CD4-positive, alpha-beta T cell (primary cell): ENCODE measurements around the gene ZNF681. TPM values are rescaled to one million over a fixed set of nuclear protein-coding genes. Genes with fewer than 3 reads are reported as not detected.
"Not testable (repeated sequence)": the region's sequence is repeated elsewhere in the genome, so short reads cannot be mapped to it uniquely, and the experiment has no call there.

Source experiments
- ATAC-seq: fragments of 200-7000 bp; cut with Tn5 transposase; one replicate; pipeline ENCODE4 v1.10.0; 2022; ENCODE audit warnings: mild to moderate bottlenecking; ENCODE audit not compliant: poor library complexity
- CTCF ChIA-PET: fragments of 350-600 bp; sonication (Branson Sonifier 250); formaldehyde crosslinking; loops from one replicate; lab custom pipeline; 2021; ENCODE audit warnings: antibody characterized with exemption, inconsistent platforms; lab: Charles Lee
- POLR2A ChIA-PET: fragments of 350-600 bp; sonication (Branson Sonifier 250); formaldehyde crosslinking; loops from one replicate; lab custom pipeline; 2021; ENCODE audit warnings: antibody characterized with exemption, inconsistent platforms; lab: Charles Lee
- DNase-seq, 14 experiments: peaks; one replicate each; pipeline ENCODE4 v3.0.0-alpha.2; 2013 to 2020; ENCODE audit warnings: mixed read lengths in 2 of 14
- H3K27ac ChIP-seq, 2 donors: one replicate each; pipeline versions ENCODE4 v1.5.1 to v1.7.0; 2013; ENCODE audit warnings: low read length in 2 of 2, low read depth in 1 of 2, mild to moderate bottlenecking in 1 of 2
- H3K27me3 ChIP-seq, 2 experiments: 1 replicate in 1 of 2; 2 replicates in 1 of 2; pipeline versions ENCODE4 v1.6.1 to v1.7.0; 2013; ENCODE audit warnings: low read length in 2 of 2, control low read depth in 1 of 2, mild to moderate bottlenecking in 1 of 2, moderate library complexity in 1 of 2; ENCODE audit not compliant: insufficient read depth in 2 of 2, control insufficient read depth in 1 of 2
- H3K36me3 ChIP-seq: one replicate; pipeline ENCODE4 v1.6.1; 2013; ENCODE audit warnings: low read length, control low read depth; ENCODE audit not compliant: insufficient read depth
- H3K4me1 ChIP-seq: one replicate; pipeline ENCODE4 v1.6.1; 2013; ENCODE audit warnings: low read length, control low read depth; ENCODE audit not compliant: insufficient read depth
- H3K4me3 ChIP-seq: one replicate; pipeline ENCODE4 v1.5.1; 2013; ENCODE audit warnings: mild to moderate bottlenecking, low read length, moderate library complexity
- H3K9me3 ChIP-seq, 2 experiments: 1 replicate in 1 of 2; 2 replicates in 1 of 2; pipeline versions ENCODE4 v1.6.1 to v1.7.0; 2013; ENCODE audit warnings: low read length in 2 of 2, mild to moderate bottlenecking in 2 of 2, control low read depth in 1 of 2, moderate library complexity in 1 of 2; ENCODE audit not compliant: control insufficient read depth in 1 of 2, insufficient read depth in 1 of 2
- H3K27ac Mint-ChIP-seq: one replicate; pipeline ENCODE4 v1.8.0; 2020; ENCODE audit warnings: mixed read lengths
- H3K27me3 Mint-ChIP-seq: one replicate; pipeline ENCODE4 v1.8.0; 2021; ENCODE audit warnings: mixed read lengths
- H3K36me3 Mint-ChIP-seq: one replicate; pipeline ENCODE4 v1.8.0; 2021; ENCODE audit warnings: low read depth, mixed read lengths
- H3K4me1 Mint-ChIP-seq: one replicate; pipeline ENCODE4 v1.8.0; 2021; ENCODE audit warnings: low read depth, mixed read lengths
- H3K4me3 Mint-ChIP-seq: one replicate; pipeline ENCODE4 v1.8.0; 2020; ENCODE audit warnings: mild to moderate bottlenecking, mixed read lengths
- H3K9me3 Mint-ChIP-seq: one replicate; pipeline ENCODE4 v1.8.0; 2020; ENCODE audit warnings: mixed read lengths
- intact Hi-C, 2 experiments: fragments of 100-400 bp; cut with DNase I in 1 of 2; cut with micrococcal nuclease in 1 of 2; formaldehyde crosslinking; loops; one replicate each; pipeline versions ENCODE4 v1.15.1 to v1.9.0; 2023 to 2025; cut with DNase I, micrococcal nuclease
- total RNA-seq, 174 experiments: library from RNA in 2 of 174; stranded (reverse) in 2 of 174; gene quantifications; one replicate each; pipeline ENCODE4 v1.2.3 and lab custom pipeline; 2021 to 2026
- TF ChIP-seq, protein P1 (sequence below): fragments of 200-600 bp; IDR thresholded peaks from one replicate; pipeline ENCODE4 v1.8.0; 2022; ENCODE audit warnings: antibody characterized with exemption, mild to moderate bottlenecking

Gene ZNF681
- total RNA-seq, 2 experiments from 2014 or later = 1.6 to 2.6 TPM

DNA sequence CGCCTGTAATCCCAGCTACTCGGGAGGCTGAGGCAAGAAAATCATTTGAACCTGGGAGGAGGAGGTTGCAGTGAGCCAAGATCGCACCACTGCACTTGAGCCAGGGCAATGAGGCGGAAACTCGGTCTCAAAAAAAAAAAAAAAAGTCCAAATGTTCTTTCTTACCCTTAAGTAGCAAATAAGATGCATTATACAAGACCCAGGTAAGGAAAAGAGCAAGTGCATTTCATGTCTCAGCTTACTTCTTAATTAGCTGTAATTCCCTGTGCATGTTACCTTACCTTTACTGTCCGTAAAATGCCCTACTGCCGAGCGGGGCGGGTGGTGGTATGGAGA, 3.8 kb upstream of the ZNF681 start:
- TF ChIP-seq, protein P1, sequence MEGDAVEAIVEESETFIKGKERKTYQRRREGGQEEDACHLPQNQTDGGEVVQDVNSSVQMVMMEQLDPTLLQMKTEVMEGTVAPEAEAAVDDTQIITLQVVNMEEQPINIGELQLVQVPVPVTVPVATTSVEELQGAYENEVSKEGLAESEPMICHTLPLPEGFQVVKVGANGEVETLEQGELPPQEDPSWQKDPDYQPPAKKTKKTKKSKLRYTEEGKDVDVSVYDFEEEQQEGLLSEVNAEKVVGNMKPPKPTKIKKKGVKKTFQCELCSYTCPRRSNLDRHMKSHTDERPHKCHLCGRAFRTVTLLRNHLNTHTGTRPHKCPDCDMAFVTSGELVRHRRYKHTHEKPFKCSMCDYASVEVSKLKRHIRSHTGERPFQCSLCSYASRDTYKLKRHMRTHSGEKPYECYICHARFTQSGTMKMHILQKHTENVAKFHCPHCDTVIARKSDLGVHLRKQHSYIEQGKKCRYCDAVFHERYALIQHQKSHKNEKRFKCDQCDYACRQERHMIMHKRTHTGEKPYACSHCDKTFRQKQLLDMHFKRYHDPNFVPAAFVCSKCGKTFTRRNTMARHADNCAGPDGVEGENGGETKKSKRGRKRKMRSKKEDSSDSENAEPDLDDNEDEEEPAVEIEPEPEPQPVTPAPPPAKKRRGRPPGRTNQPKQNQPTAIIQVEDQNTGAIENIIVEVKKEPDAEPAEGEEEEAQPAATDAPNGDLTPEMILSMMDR = no peak
- POLR2A ChIA-PET = interaction anchor here (1.1 to 2.4 kb wide), 6 partner anchors 37 to 513 kb away, joined by 3 to 18 read pairs (median 6); partner anchors contain the start of genes ZNF675, ZNF724 and ZNF91
- Histone ChIP-seq H3K9me3 (peaks cover 0 to 4% of the 10 kb centered on the region in 2 experiments), H3K27ac (no peak overlapping the region), H3K27me3 (no peaks in the 10 kb centered on the region), H3K4me1 (peaks cover 30% of the 10 kb centered on the region), H3K4me3 (peak overlapping the region; percentile 79), H3K36me3 (no peaks in the 10 kb centered on the region)
- Mint-ChIP-seq H3K27ac (peak overlapping the region; percentile 84), H3K27me3 (no peaks in the 10 kb centered on the region), H3K4me1 (peaks cover 56% of the 10 kb centered on the region), H3K9me3 (no peaks in the 10 kb centered on the region), H3K36me3 (peaks cover 33% of the 10 kb centered on the region), H3K4me3 (peak overlapping the region; percentile 94)
- CTCF ChIA-PET = interaction anchor here (1.2 kb wide), 1 partner anchor 37 kb away, joined by 5 read pairs; no protein-coding TSS in a partner anchor
- ATAC-seq (no peak), DNase-seq (no peak)
- intact Hi-C loops = loop anchor here in 1 of 2 experiments (5.0 to 10.0 kb wide), 6 partner anchors 55 to 1128 kb away; partner anchors contain the start of genes ZNF492, ZNF724, ZNF726 and ZNF91

DNA sequence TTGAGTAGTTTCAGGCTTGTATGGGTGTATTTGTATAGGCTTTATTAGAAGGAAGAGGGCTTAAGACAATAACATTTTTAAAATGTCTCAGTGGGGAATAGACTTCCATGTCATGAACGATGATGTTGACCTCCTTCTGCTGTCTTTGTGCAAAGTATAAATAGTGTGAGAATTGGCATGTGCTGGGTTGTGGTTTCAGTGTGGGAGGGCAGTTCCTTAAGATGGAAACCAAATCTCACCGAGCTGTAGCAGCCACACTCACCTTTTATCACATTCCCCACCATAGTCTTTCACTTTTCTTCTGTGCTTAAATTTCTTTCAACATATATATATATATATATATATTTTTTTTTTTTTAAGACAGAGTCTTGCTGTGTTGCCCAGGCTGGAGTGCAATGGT, 1.6 kb upstream of the ZNF681 start:
- CTCF ChIA-PET = not testable (repeated sequence)

GRCh38 chr19:23743633-23744232, 15.0 kb downstream of the ZNF681 start:
- POLR2A ChIA-PET = interaction anchor here (0.6 kb wide), 1 partner anchor 15 kb away, joined by 3 read pairs; the partner anchor contains the start of gene ZNF681
- Histone ChIP-seq H3K9me3 (peaks cover 27 to 84% of the 10 kb centered on the region in 2 experiments), H3K36me3 (peaks cover 21% of the 10 kb centered on the region)
- H3K4me3 Mint-ChIP-seq, ATAC-seq, H3K9me3 Mint-ChIP-seq, DNase-seq, CTCF ChIA-PET, intact Hi-C loops, H3K27me3 Mint-ChIP-seq, H3K27me3 ChIP-seq, H3K4me1 Mint-ChIP-seq, H3K4me1 ChIP-seq, H3K27ac ChIP-seq, H3K27ac Mint-ChIP-seq, H3K4me3 ChIP-seq: not testable (repeated sequence)
- peaks cover 69% of the 10 kb centered on the region for H3K36me3 Mint-ChIP-seq

More for the DNA sequence above, 1.6 kb upstream of the ZNF681 start:
- intact Hi-C loops = loop anchor here in 1 of 2 experiments (5.0 to 10.0 kb wide), 6 partner anchors 57 to 1126 kb away; partner anchors contain the start of genes ZNF492, ZNF724, ZNF726 and ZNF91
- DNase-seq = peak in 1 of 14 experiments; percentile 28
- POLR2A ChIA-PET = interaction anchor here (1.5 kb wide), 1 partner anchor 73 kb away, joined by 4 read pairs; the partner anchor contains the start of gene ZNF675
- H3K27ac ChIP-seq, H3K36me3 ChIP-seq, H3K9me3 ChIP-seq, H3K27me3 ChIP-seq, H3K4me3 ChIP-seq, H3K9me3 Mint-ChIP-seq, H3K27me3 Mint-ChIP-seq, ATAC-seq: not testable (repeated sequence)
- Mint-ChIP-seq H3K27ac (peak overlapping the region; percentile 98), H3K4me1 (peaks cover 51% of the 10 kb centered on the region), H3K36me3 (peaks cover 32% of the 10 kb centered on the region), H3K4me3 (peak overlapping the region; percentile 98)
- peaks cover 30% of the 10 kb centered on the region for H3K4me1 ChIP-seq

- H3K9me3 Mint-ChIP-seq = peaks cover 15% of the 10 kb centered on the region
Observed at GRCh38 chr19:23730729-23731465, 27.8 kb downstream of the ZNF681 start.

GRCh38 chr19:23724161-23724560, 34.5 kb downstream of the ZNF681 start:
- H3K27me3 Mint-ChIP-seq = peaks cover 11% of the 10 kb centered on the region
- H3K27ac ChIP-seq, H3K9me3 Mint-ChIP-seq, H3K4me1 ChIP-seq, H3K4me3 ChIP-seq, ATAC-seq, H3K27ac Mint-ChIP-seq, DNase-seq, H3K36me3 Mint-ChIP-seq, POLR2A ChIA-PET, intact Hi-C loops, H3K4me1 Mint-ChIP-seq, H3K36me3 ChIP-seq, H3K4me3 Mint-ChIP-seq, CTCF ChIA-PET, H3K27me3 ChIP-seq: not testable (repeated sequence)
- peaks cover 0 to 11% of the 10 kb centered on the region in 2 experiments for H3K9me3 ChIP-seq

More at GRCh38 chr19:23730729-23731465, 27.8 kb downstream of the ZNF681 start:
- H3K27ac Mint-ChIP-seq, H3K27ac ChIP-seq, H3K27me3 ChIP-seq, H3K27me3 Mint-ChIP-seq, H3K4me1 ChIP-seq, ATAC-seq, H3K4me1 Mint-ChIP-seq, H3K4me3 ChIP-seq, intact Hi-C loops, DNase-seq, H3K36me3 ChIP-seq, H3K4me3 Mint-ChIP-seq: not testable (repeated sequence)
- peaks cover 16% of the 10 kb centered on the region for H3K36me3 Mint-ChIP-seq
- peaks cover 9 to 36% of the 10 kb centered on the region in 2 experiments for H3K9me3 ChIP-seq
- POLR2A ChIA-PET = interaction anchor here (0.6 kb wide), 1 partner anchor 23 kb away, joined by 4 read pairs; no protein-coding TSS in a partner anchor
- CTCF ChIA-PET = interaction anchor here (0.7 kb wide), 1 partner anchor 127 kb away, joined by 3 read pairs; no protein-coding TSS in a partner anchor
